Measurements from ENCODE around the gene RBM26.
"Not testable (repeated sequence)": the region's sequence is repeated elsewhere in the genome, so short reads cannot be mapped to it uniquely, and the experiment has no call there.

The RBM26 gene

DNA sequence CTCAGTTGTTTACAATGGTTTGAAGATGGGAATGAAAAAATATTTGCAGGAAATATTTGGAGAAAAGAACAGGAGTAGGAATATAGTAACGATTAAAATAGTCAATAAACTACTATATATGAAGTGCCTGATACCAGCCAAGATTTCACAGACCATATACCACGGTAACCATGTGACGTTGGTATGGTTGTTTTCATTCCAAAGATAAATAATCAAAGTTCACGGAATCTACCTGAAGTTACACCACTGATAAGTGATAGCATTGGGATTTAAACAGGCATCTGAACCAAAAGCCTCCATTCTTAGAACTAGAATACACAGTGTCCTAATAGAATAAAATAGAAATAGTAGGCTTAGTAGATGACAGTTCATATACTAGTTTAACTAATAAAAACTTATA is 123.5 kb downstream of the RBM26 start:
- Mint-ChIP-seq H3K27me3 (peaks cover 2% of the 10 kb centered on the region), H3K4me3 (no peak overlapping the region), H3K36me3 (no peaks in the 10 kb centered on the region), H3K9me3 (no peaks in the 10 kb centered on the region), H3K27ac (no peak overlapping the region), H3K4me1 (no peaks in the 10 kb centered on the region)
- DNase-seq (ENCODE audit: low spot score in 2 of 2) = no peak
- no peak for ATAC-seq (ENCODE audit: low read depth)

DNA sequence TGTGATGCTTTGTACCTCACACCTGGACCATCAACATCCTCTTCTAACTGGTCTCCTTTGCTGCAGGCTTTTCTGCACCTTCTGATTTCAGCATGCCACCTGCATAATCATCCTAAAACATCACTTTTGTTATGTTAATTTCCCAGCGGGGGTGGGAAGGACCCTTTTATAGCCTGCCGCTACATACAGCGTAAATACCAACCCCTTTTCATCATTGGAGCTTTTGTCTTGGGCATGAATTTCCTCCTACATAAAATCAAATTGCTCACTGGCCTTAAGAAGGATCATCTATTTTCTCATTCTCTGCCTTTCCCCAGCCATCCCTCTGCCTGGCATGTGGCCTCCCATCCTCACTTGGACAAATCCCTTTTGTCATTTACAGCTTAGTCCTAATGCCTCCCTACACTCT is 124.7 kb downstream of the RBM26 start:
- Mint-ChIP-seq H3K27ac (no peak overlapping the region), H3K9me3 (no peaks in the 10 kb centered on the region), H3K27me3 (peaks cover 6% of the 10 kb centered on the region), H3K4me1 (no peaks in the 10 kb centered on the region), H3K36me3 (no peaks in the 10 kb centered on the region), H3K4me3 (no peak overlapping the region)
- DNase-seq (ENCODE audit: low spot score in 2 of 2) (no peak), ATAC-seq (ENCODE audit: low read depth) (no peak)

DNA sequence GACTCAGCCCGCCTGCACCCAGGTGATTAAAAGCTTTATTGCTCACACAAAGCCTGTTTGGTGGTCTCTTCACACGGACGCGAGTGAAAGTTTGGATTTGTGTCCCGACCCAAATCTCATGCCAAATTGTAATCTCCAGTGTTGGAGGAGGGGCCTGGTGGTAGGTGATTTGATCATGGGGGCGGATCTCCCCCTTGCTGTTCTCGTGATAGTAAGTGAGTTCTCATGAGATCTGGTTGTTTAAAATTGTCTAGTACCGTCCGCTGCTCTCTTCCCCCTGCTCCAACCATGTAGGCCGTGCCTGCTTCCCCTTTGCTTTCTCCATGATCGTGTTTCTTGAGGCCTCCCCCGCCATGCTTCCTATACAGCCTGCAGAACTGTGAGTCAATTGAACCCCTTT is 126.3 kb downstream of the RBM26 start:
- H3K9me3 Mint-ChIP-seq; H3K36me3 Mint-ChIP-seq; H3K27ac Mint-ChIP-seq; DNase-seq (ENCODE audit: low spot score in 2 of 2); H3K4me1 Mint-ChIP-seq; H3K4me3 Mint-ChIP-seq; ATAC-seq (ENCODE audit: low read depth): not testable (repeated sequence)
- peaks cover 14% of the 10 kb centered on the region for H3K27me3 Mint-ChIP-seq

DNA sequence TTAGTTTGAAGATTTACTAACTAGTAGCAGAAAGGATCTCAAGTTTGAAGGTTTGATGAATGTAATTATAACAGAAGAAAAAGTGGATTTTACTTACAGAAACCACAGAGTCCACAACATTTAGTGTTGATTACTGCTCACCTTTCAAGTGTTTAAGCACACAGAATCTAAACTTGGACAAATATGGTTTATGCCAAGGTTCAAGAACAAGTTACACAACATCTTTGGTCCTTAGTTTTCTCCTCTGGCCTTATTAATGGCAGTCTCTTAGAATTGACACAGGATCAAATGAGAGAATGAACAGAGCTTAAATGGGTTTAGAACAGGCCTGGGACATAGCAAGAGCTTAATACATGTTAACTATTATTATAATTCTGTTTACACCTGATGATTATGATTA is 133.0 kb downstream of the RBM26 start:
- no peak for ATAC-seq (ENCODE audit: low read depth)
- Mint-ChIP-seq H3K4me3 (no peak overlapping the region), H3K36me3 (peaks cover under 1% of the 10 kb centered on the region), H3K9me3 (peaks cover 3% of the 10 kb centered on the region), H3K27ac (no peak overlapping the region), H3K27me3 (peaks cover 14% of the 10 kb centered on the region), H3K4me1 (no peaks in the 10 kb centered on the region)
- DNase-seq (ENCODE audit: low spot score in 2 of 2) = no peak

DNA sequence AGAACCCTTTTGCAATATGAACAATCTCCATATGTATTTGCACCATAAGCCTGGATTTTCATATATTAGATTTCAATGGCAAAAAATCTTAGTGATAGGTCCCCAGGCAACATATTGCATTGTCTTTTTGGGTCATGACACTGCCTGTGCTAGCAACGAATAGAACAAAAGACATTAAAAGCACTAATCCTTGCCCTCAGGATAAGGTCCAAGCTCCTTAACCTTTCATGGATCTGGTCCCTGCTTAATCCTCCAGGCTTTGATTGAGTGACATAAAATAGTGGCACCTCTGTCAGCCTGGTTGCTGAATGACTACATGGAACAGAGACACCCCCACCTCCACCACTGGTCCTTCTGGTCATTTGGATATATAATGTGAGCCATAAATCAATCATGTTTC is 134.4 kb downstream of the RBM26 start:
- no peak overlapping the region for H3K27ac Mint-ChIP-seq
- peaks cover 4% of the 10 kb centered on the region for H3K9me3 Mint-ChIP-seq
- H3K27me3 Mint-ChIP-seq = peaks cover 10% of the 10 kb centered on the region
- no peak for DNase-seq (ENCODE audit: low spot score in 2 of 2)
- H3K4me3 Mint-ChIP-seq = no peak overlapping the region
- no peaks in the 10 kb centered on the region for H3K4me1 Mint-ChIP-seq
- ATAC-seq (ENCODE audit: low read depth) = no peak
- peaks cover 2% of the 10 kb centered on the region for H3K36me3 Mint-ChIP-seq

DNA sequence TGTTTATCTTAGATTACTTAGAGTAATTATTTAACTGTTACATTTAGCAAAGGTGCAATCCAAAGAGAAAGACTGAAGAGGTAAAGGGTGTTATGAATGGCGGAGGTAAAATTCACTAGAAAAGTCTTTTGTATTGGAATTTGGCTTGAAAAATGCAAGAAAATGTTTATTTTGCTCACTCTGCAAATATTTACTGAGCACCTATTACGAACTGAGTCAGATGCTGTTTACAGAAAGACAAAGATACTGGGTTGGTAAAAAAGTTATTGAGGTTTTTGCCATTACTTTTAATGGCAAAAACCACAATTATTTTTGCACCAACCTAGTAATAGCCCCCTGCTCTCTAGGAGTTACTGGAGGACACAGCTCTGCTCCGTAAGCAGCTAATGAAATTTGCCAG is 135.2 kb downstream of the RBM26 start:
- no peaks in the 10 kb centered on the region for H3K4me1 Mint-ChIP-seq
- no peak for DNase-seq (ENCODE audit: low spot score in 2 of 2)
- peaks cover 10% of the 10 kb centered on the region for H3K27me3 Mint-ChIP-seq
- ATAC-seq (ENCODE audit: low read depth) = no peak
- peaks cover 4% of the 10 kb centered on the region for H3K9me3 Mint-ChIP-seq
- H3K36me3 Mint-ChIP-seq = peaks cover 2% of the 10 kb centered on the region
- H3K27ac Mint-ChIP-seq = no peak overlapping the region
- H3K4me3 Mint-ChIP-seq = no peak overlapping the region
